ENCODE measurements around the gene ANKRD33B.

ANKRD33B gene

DNA sequence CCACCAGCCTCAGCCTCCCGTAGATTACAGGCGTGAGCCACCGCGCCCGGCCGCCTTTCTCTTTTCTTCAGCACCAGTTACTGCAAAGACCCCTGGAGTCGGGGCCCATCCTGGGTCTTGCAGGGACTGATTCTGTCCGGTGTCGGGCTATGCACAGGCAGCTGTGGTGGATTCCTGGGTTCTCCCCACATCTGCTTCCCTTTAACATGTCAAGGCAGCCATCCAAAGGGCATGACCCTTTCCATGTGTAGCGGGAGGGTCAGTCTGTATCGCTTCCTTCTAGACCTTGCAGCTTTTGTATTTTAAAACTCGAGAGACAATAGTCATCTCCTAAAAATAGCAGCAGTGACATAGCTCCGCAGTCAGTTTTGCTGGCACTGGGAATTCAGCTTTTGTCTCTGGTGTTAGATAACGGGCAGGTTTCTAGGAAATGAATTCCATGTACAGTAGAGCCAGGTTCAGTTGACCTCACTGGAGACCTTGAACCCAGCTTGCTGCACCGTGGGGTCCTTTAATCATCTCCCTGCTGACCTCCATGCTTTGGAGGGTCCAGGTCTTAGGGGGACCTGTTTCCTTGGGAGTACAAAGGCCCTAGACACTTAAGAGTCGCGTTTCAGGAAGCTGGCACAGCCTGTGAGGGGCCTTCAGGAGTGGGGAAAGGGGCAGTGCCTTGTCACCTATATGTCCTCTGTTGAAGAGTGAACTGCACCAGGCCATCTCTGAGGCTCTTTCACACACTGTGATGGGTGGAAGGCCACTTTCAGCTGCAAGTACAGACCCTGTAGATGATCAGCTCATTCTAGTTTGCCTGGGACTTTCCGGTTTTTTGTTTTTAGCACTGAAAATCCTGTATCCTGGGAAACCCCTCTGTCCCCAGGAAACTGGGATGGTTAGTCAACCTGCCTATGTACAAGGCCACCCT lies 13.8 kb downstream of the ANKRD33B start:
- no peak for DNase-seq (ENCODE audit: extremely low read depth in 1 of 2, low read depth in 1 of 2)

DNA sequence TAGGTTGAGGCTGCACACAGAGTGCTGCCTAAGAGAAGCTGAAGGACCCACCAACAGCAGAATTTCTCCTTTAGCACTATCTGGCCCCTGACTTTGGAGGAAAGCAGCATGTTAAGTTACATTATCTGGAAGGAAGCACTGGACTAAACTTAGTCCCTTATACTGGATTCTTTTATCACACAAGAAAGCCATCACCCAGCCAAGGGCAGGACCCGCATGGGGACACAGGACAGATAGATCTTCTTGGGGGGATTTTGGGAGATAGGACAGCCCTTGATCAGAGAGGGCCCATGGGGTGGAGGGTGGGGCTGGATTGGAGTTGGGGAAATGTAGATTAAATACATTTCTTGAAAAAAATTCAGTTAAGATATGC lies 14.4 kb downstream of the ANKRD33B start:
- no peak for DNase-seq (ENCODE audit: extremely low read depth in 1 of 2, low read depth in 1 of 2)

DNA sequence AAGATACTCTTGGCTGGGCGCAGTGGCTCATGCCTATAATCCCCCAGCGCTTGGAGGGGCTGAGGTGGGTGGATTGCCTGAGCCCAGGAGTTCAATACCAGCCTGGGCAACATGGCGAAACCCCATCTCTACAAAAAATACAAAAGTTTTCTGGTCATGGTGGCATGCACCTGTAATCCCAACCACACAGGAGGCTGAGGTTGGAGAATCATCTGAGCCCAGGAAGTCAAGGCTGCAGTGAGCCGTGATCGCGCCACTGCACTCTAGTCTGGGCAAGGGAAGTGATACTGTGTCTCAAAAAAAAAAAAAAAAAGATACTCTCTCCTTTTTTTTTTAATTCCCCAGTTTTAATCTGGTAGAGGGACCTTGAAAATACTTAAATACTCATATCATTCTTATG lies 15.0 kb downstream of the ANKRD33B start:
- DNase-seq (ENCODE audit: extremely low read depth in 1 of 2, low read depth in 1 of 2), result no peak

DNA sequence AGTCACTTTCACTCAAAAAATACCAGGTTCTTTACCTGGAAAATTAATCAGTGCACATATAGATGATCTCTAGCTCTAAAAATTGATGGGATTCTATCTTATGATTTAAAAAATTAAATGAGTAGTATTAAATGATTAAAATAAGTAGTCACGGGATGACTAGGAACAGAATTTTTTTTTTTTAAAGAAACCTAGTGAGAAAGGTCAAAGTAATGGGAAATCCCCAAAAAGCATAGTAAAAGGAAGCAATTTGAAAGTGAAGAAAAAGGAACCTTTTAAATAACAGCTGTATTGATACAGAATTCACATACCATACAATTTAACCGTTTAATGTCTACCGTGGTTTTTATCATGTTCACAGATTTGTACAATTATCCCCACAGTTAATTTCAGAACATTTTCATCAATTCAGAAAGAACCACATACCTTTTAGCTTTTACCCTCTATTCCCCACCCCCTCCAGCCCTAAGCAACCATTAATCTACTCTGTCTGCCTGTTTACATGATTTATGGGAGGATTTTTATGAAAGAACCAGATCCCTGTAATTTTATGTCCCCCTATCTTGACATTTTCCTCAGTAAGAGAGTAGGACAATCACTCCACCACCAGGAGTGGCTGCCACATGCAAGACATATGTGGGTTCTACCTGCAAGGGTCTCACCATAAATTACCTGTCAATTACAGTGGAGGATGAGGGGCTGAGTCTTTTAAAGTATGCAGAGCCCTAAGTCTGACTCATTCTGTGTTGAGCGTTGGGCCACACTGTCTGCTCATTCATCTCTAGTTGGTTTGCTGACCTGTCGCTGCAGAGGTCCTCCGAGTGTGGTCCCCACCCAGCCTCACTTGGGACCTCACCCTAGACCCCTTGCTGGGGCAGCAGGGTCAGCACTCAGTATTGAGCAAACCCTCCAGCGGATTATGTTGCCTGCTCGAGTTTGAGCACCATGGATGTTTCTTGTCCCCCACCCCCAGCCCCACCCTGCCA lies 16.0 kb downstream of the ANKRD33B start:
- DNase-seq (ENCODE audit: extremely low read depth in 1 of 2, low read depth in 1 of 2), result no peak

DNA sequence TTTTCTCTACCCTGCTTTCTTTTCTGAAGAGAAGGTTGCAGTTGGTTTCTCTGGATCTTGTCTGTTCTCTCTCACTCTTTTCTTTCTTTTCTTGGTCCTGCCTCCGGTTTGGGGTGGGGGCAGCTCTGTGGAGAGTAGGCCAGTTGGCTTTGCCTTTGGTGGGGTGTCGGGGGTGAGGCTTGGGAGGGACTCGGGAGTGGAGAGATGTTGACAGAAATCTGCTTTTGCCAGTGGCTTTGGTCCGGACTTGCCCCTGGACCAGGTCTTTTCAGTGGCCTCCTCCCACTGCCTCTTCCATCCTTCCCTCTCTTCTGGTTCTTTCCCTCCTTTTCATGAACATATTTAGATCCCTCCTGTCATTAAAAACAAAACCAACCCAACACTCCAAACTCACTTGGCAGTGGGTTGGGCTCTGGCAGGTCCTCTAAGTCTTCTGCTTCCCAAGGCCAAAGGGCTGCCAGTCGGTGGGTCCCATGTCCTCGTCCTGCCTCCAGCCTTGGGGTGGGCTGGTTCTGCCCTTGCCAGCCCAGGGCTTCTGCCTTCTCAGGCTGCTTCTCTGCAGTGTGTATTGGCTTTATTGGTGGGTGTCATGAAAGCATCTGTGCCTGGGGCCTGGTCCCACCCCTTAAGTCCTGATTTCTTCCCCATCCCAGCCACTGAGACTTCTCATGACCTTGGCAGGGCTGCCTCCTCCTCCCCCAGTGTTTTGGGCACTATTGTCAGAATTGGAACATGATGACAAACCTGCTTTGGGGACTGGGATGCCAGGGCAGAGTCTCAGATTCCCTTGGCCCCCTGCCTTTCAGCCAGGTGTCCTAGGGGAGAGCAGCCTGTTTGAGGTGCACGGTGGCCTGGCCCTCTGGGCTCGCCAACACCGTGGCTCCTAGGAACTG lies 16.9 kb downstream of the ANKRD33B start:
- DNase-seq (ENCODE audit: extremely low read depth in 1 of 2, low read depth in 1 of 2), result no peak

DNA sequence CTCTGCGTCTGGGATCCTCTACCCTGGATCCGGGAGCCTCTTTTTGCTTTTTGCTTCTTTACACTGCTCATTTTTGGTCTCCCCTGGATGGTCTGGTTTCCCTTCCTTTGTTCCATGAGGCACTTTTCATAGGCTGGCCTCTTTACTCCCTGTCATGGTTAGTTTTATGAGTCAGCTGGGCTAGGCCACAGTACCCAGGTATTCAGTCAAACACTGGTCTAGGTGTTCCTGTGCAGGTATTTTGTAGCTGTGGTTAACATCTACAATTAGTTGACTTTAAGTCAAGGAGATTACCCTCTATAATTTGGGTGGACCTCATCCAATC lies 17.5 kb downstream of the ANKRD33B start:
- no peak for DNase-seq (ENCODE audit: extremely low read depth in 1 of 2, low read depth in 1 of 2)

DNA sequence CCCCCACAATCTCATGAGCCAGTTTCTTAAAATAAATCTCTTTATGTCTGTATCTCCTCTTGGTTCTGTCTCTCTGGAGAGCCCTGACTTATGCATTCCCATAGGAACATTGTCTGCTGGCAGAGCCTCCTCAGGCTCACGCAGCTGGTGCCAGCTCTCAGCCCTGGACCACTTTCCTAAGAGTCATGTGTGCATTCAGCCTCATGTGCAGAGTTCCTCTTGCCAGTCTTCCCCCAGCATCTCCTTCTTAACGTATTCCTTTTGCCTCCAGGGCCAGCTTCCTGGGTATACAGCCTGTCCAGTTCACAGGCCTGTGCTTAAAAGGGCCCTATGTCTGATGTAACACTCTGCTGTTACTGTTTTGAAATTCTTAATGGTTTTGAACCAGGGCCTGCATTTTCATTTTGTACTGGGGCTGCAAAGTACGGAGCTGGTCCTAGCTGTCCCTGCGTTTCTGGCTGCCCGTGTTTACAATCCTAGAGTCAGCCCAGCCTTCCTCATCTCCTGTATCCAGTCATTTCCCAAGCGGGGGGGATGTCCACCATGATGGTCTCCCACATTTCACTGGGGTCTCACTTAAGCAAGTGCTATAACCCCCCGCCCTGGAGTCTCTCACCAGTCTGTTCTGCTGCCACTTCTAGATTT lies 18.1 kb downstream of the ANKRD33B start:
- no peak for DNase-seq (ENCODE audit: extremely low read depth in 1 of 2, low read depth in 1 of 2)

DNA sequence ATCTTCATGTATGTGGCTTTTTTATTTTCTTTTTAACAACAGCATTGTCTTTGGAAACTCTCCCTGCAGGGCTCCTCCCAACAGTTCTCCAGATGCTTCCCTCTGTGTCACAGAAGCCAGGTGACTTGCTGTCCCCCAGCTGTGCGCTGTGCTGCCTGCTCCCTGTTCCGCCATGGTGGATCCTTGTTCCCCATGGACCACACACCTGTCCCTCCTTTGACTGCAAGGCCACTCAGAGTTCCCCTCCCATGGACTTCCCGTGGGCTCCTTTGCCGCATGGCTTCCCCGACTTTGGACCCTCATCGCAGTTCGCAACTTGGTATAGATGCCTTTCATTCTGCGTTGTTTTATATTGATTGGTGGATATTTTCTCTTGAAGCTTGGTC lies 18.6 kb downstream of the ANKRD33B start:
- no peak for DNase-seq (ENCODE audit: extremely low read depth in 1 of 2, low read depth in 1 of 2)

DNA sequence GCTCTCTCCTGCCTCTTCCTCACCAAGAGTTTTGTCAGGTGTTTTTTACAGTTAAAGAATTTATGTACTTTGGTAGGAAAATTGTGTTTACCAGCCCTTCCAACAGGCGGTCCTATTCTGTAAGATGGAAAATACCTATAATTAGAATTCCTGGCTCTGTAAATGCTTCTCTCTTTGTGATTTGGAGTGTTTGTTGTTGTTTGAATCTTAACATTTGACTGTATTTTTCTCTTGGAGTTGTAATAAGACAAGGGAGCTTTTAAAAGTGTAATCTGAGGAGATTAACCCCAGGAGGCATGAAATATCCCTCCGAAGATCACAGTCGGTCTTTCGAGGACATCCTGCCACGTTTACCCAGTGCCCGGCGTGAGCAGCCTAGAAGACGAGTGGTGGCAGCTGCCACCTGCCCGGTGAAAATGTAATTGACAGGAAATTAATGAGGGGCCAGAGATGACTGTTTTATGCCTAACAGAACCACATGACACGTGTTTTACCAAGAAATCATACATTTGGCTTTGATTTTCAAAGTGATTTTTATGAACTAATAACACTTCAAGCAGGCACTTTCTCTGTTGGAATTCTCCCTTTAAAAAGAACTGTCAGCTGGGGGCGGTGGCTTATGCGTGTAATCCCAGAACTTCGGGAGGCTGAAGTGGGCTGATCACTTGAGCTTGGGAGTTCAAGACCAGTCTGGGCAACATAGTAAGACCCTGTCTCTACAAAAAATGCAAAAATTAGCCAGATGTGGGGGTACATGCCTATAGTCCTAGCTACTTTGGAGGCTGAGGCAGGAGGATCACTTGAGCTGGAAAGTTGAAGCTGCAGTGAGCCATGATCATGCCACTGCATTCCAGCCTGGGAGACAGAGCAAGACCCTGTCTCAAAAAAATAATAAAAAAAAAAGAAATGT lies 20.0 kb downstream of the ANKRD33B start:
- DNase-seq (ENCODE audit: extremely low read depth in 1 of 2, low read depth in 1 of 2), result no peak

DNA sequence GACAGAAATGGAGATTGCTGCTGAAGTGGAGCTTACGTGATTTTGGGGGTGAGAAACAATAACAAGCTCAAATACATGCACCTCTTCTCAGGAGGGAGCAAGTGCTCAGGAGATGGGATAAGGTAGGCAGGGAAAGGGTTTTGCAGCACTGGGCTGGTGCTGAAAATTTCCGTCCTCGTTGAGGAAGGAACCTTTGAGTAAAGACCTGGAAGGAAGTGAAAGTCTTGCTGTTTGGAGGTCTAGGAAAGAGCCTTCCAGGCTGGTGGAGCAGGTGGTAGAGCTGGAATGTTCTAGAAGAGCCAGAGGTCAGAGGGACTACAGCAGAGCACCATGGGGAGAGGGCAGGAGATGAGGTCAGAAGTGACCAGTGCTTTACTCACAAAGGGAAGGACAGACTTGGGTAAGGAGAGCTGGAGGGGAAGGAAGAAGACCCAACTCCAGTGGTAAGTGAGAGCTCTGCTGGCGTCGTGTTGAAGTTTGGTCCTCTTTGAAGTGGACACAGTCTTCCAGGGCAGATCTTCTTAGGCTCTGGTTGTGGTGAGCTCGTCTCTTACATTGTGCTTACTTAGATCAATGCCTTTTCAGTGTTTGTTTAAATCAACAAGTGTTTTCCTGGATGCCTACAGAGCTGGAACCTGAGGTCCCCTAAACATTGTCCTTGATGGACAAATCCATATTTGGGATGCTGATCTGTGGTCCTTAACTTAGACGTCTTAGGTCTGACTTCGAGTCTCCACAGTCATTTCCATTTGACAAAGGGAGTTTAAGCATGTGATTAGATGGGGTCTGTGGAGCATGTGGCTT lies 21.0 kb downstream of the ANKRD33B start:
- DNase-seq (ENCODE audit: extremely low read depth in 1 of 2, low read depth in 1 of 2), result no peak

DNA sequence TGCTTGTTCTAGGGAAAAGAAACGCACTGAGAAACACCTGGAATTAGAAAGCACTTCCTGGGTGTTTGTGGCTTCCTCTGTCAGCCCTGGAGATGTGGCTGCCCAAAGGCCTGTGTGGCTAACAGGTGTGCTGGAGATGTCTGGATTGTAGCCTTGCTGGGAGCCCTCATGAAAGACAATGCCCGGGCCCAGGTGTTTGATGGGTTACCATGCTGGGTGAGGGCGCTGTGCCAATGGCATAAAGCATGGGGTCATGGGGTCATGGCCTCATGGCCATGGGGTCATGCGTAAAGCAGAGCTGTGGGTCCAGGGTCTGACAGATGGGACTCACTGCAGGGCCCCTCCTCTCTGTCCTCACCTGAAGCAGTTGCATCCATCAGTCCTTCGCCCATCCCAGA lies 21.6 kb downstream of the ANKRD33B start:
- DNase-seq (ENCODE audit: extremely low read depth in 1 of 2, low read depth in 1 of 2), result no peak

DNA sequence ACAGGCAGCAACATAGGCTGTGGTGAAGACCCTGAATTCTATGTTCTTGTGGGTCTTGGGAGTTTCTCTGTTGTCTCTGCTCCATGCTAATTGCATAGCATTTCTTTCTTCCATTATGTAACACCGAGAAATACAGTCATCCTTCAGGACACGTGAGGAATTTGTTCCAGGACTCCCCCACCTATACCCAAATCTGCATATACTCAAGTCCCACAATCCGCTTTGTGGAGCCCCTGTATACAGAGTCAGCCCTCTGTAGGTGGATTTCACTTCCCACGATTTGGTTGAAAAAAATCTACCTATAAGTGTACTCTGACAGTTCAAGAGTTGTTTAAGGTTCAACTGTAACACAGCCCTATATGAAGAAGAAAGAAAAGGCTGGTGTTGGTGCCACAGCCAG lies 22.1 kb downstream of the ANKRD33B start:
- DNase-seq (ENCODE audit: extremely low read depth in 1 of 2, low read depth in 1 of 2), result no peak

DNA sequence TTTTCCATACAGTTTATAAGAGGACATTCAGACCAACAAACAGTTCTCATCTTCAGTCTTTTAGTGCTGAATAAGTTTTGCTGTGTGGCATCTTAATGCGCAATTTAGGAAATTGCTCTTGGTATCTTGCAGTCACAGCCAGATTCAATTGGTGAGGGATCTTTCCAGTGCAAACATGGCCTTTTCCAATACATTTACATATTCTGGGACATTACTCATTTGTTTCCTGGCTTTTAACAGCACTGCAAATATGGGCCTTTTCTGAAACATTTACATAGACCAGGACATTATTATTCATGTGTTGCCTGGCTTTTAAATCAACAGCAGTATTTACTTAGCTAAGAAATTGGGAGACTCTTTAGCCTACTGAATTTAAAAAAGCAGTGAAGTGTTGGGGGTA lies 22.7 kb downstream of the ANKRD33B start:
- DNase-seq (ENCODE audit: extremely low read depth in 1 of 2, low read depth in 1 of 2), result no peak

DNA sequence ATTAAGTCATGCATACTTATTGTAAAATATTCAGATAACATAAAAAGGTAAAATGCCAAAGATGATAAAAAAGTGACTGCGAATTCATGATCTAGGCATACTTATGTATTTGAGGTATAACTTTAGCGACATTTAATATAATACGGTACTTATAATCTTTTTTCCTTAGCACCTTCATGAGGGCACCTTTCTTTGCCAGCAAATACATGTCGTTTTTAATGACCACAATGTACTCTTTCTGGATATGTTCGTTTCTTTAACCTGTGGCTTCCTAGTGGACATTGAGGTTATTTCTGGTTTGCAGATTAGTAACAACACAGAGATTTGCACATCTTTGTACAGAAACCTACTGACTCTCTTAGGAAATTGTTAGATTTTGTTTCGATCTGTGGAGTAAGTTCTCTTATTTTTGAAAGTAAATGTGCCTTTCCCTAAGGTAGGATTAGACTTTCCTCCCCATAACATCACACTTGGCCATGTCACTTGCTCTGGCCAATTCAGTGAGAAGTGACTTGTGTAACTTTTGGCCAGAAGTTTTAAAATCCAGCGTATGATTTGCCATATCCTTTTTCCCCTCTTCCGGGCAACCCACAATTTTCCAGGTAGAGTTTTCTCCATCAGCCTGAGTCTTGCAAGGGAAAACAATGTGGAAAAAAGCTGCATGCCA lies 24.4 kb downstream of the ANKRD33B start:
- DNase-seq (ENCODE audit: extremely low read depth in 1 of 2, low read depth in 1 of 2), result no peak

DNA sequence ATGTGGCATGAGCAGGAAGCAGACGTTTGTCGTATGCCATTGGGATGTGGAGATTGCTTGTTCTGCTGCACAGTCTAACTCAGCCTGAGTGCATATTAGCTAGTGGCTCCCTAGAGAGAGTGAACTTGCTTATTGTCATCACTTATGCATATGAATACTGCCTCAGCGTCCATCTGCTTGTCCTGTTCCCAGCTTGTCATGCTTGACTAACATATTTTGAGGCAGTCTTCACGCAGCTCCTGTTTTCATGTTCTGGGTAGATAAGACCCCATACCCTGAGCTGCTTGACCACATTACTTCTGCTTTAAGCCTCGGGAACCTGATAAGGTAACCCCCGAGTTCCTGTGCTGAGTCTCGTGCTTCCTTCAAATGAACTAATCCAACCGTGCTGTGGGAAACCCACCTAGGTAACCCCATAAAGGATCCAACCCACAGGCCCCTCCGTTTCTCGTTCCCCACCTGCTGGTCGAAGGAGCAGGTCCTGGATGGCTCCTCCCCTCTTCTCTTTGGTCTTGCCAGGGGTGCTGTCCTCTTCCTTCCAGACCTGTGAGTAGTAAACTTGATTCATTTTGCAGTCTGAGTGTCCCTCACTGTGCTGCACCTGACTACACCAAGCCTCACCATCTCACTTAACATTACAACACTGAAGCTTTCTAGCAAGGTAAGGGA lies 25.0 kb downstream of the ANKRD33B start:
- no peak for DNase-seq (ENCODE audit: extremely low read depth in 1 of 2, low read depth in 1 of 2)

DNA sequence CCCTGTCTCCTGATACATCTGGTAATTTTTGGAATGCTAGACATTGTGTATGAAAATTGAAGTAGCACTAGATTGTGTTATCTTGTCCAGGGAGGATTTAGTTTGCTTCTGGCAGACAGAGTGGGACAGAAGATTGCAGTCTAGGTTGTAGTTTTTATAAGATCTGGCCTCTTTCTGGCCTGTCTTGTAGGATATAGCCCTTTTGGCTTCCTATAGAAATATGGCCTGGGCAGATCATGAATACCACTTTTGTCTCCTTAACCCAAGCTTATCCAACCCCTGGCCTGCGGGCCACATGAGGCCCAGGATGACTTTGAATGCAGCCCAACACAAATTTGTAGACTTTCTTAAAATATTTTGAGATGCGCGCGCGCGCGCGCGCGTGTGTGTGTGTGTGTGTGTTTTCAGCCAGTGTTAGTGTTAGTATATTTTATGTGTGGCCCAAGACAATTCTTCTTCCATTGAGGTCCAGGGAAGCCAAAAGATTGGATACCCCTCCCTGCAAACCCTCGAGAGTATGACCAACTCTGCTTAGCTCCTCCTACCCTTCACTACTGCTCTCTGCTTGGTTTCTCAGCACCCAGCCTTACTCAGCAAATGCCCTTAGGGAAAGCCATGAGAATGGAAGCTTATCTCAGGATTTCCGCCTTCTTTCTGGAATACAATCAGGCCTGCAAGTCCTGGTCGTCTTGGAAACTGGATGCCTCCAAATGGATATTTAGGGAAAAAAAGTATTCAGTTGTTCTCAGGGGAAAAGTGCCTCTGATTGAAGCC lies 26.5 kb downstream of the ANKRD33B start:
- no peak for DNase-seq (ENCODE audit: extremely low read depth in 1 of 2, low read depth in 1 of 2)

DNA sequence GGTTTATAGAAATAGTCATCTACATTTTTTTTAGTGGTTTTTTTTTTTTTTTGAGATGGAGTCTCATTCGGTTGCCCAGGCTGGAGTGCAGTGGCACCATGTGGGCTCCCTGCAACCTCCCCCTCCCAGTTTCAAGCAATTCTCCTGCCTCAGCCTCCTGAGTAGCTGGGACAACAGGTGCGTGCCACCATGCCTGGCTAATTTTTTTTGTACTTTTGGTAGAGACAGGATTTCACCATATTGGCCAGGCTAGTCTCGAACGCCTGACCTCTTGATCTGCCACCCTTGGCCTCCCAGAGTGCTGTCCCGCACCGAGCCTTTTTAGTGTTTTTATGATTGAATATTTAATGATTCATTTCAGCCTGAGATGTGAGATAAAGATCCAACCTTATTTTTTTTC lies 27.3 kb downstream of the ANKRD33B start:
- DNase-seq (ENCODE audit: extremely low read depth in 1 of 2, low read depth in 1 of 2), result no peak

Measured in stimulated activated CD8-positive, alpha-beta memory T cell treated with anti-CD3 and anti-CD28 coated beads, Interleukin-7, amount 100 ng/mL, for 48 hours (primary cell).